Pancreas (tissue), 10 donors: ENCODE results near the gene CCDC134. TPM values are rescaled to one million over a fixed set of nuclear protein-coding genes. Genes with fewer than 3 reads are reported as not detected.

Experiments used
- ATAC-seq, 4 donors: fragments of 200-7000 bp; cut with Tn5 transposase; one replicate each; pipeline versions ENCODE4 v1.8.0 to v1.9.1; 2020; ENCODE audit warnings: mild to moderate bottlenecking in 4 of 4, moderate library complexity in 4 of 4
- DNase-seq, 6 donors: peaks; one replicate each; pipeline ENCODE4 v3.0.0-alpha.2; 2020
- FAIRE-seq: peaks from 2 replicates; lab custom pipeline; 2012; peaks lifted over from hg19 to GRCh38; lab: Jason Lieb, UNC
- H3K27ac ChIP-seq, 4 donors: fragments of 200-600 bp; sonication (generic); 1 replicate in 3 of 4; 2 replicates in 1 of 4; pipeline versions ENCODE4 v1.5.0 to v1.8.0; 2020
- H3K27me3 ChIP-seq, 4 donors: fragments of 200-600 bp; one replicate each; pipeline ENCODE4 v1.8.0; 2021
- H3K36me3 ChIP-seq, 3 donors: fragments of 200-600 bp; sonication (generic) in 1 of 3; one replicate each; pipeline versions ENCODE4 v1.5.0 to v1.8.0; 2020 to 2021
- H3K4me1 ChIP-seq, 3 donors: fragments of 200-600 bp; one replicate each; pipeline ENCODE4 v1.8.0; 2021
- H3K4me3 ChIP-seq, 4 donors: fragments of 200-600 bp; sonication (generic) in 2 of 4; one replicate each; pipeline versions ENCODE4 v1.5.0 to v1.8.0; 2020 to 2021
- H3K9me3 ChIP-seq, 4 donors: fragments of 200-600 bp; one replicate each; pipeline ENCODE4 v1.8.0; 2021
- WGBS, 2 donors: extraction: QIAGEN DNeasy Blood & Tissue Kit; methylation state at CpG; one replicate each; pipeline ENCODE4 v1.1.7; 2013; 5-methylcytosine and 5-hydroxymethylcytosine counted together
- intact Hi-C, 3 donors: fragments of 100-400 bp; cut with DNase I; formaldehyde crosslinking; loops; one replicate each; pipeline versions ENCODE4 v1.11.1 to v1.14.2; 2022
- polyA plus RNA-seq, 2 donors: library from polyadenylated mRNA; stranded (reverse); fragments of 200-250 nt; gene quantifications; one replicate each; pipeline ENCODE4 v1.2.3, GENCODE V29; 2013
- total RNA-seq, 6 donors: library from RNA; stranded (reverse); fragmentation: NEBNext Ultra II Directional in 4 of 6; extraction: Animal tissue kit (Norgen Biotek cat#: 25700) in 4 of 6; gene quantifications; one replicate each; pipeline versions ENCODE4 v1.2.1 to v1.2.4, GENCODE V29; 2021 to 2023
- TF ChIP-seq, protein P1 (sequence below), 4 donors: fragments of 200-600 bp; sonication (generic) in 3 of 4; IDR thresholded peaks; one replicate each; pipeline versions ENCODE4 v1.5.0 to v1.8.0; 2021; ENCODE audit warnings: antibody characterized with exemption in 4 of 4
- donor health status: healthy with polysubstance abuse.
- donor health status: DM: no; HTN: no; CAD: no; lungs with moderate emphysema.
- donor health status: DM: no; HTN: no; CAD: no.
- donor health status: control.
- donor health status: control.
- donor health status: Bipolar disorder and iron deficiency.
- donor health status: DM: yes; HTN: yes; CAD: no.
- donor health status: DM: no; HTN: no; CAD: no.
- donor health status: DM: no; HTN: no; CAD: no.
- donor health status: DM: yes; HTN: yes; CAD: no.

CCDC134 gene
- total and polyA plus RNA-seq, 8 donors, result 1.9 to 7.6 (median 4.2) TPM

DNA sequence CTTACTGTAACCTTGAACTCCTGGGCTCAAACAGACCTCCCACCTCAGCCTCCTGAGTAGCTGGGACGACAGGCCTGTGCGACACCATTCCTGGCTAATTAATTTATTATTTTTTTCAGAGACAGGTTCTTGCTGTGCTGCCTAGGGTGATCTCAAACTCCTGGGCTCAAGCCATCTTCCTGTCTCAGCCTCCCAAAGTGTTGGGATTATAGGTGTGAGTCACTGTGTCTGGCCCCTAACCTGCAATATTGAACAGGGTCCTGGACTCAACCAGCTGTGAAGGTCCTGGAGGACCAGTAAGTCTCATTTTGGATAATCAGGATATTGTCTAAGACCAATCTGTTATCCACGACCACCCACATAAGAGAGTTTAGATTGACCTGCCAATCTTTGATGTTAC lies 15.2 kb downstream of the CCDC134 start:
- DNase-seq, result no peak
- Histone ChIP-seq H3K27me3 (no peaks in the 10 kb centered on the region), H3K36me3 (no peaks in the 10 kb centered on the region), H3K4me3 (no peak overlapping the region), H3K4me1 (no peaks in the 10 kb centered on the region), H3K27ac (no peak overlapping the region), H3K9me3 (no peaks in the 10 kb centered on the region)
- WGBS, 2 donors, result 92 to 94% methylated on average over 3 of the region's 3 CpGs
- FAIRE-seq, result no peak
- no peak for ATAC-seq
- TF ChIP-seq, protein P1, sequence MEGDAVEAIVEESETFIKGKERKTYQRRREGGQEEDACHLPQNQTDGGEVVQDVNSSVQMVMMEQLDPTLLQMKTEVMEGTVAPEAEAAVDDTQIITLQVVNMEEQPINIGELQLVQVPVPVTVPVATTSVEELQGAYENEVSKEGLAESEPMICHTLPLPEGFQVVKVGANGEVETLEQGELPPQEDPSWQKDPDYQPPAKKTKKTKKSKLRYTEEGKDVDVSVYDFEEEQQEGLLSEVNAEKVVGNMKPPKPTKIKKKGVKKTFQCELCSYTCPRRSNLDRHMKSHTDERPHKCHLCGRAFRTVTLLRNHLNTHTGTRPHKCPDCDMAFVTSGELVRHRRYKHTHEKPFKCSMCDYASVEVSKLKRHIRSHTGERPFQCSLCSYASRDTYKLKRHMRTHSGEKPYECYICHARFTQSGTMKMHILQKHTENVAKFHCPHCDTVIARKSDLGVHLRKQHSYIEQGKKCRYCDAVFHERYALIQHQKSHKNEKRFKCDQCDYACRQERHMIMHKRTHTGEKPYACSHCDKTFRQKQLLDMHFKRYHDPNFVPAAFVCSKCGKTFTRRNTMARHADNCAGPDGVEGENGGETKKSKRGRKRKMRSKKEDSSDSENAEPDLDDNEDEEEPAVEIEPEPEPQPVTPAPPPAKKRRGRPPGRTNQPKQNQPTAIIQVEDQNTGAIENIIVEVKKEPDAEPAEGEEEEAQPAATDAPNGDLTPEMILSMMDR (IDR thresholded peaks at IDR 0.05), result no peak
- intact Hi-C loops, result no loop called here

DNA sequence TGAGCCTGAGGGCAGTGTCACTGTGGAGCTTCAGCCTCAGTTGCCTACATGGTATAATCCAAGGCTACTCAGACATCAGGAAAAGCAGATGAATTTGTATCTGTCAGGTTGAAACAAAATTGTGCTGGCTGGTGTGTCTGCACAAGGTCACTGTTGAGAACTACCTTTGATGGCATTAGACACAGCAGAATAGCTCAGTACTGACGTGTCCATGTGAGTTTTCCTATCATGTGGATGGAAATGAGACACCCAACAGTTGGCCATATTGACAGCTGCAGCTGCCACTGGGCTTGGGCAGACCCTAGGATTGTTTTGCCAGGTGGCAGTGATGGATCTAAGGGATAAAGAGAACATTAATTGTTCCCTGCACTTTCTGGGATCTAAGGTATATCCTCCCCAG lies 15.8 kb downstream of the CCDC134 start:
- FAIRE-seq (no peak), DNase-seq (no peak), ATAC-seq (no peak)
- 91 to 96% methylated on average over 1 of the region's 1 CpG for WGBS, 2 donors
- no peaks in the 10 kb centered on the region for H3K27me3 ChIP-seq
- intact Hi-C loops, result no loop called here
- H3K27ac ChIP-seq, result no peak overlapping the region
- no peak overlapping the region for H3K4me3 ChIP-seq
- H3K36me3 ChIP-seq, result no peaks in the 10 kb centered on the region
- H3K4me1 ChIP-seq, result no peaks in the 10 kb centered on the region
- TF ChIP-seq, protein P1 (IDR thresholded peaks at IDR 0.05), result no peak
- H3K9me3 ChIP-seq, result no peaks in the 10 kb centered on the region

GRCh38 chr22:41816871-41817270 lies 16.4 kb downstream of the CCDC134 start:
- FAIRE-seq (no peak), ATAC-seq (no peak), DNase-seq (no peak)
- H3K36me3 ChIP-seq, result no peaks in the 10 kb centered on the region
- 95 to 97% methylated on average over 2 of the region's 2 CpGs for WGBS, 2 donors
- H3K4me3 ChIP-seq, result no peak overlapping the region
- no peak overlapping the region for H3K27ac ChIP-seq
- no peaks in the 10 kb centered on the region for H3K27me3 ChIP-seq
- intact Hi-C loops, result no loop called here
- H3K4me1 ChIP-seq, result no peaks in the 10 kb centered on the region
- TF ChIP-seq, protein P1 (IDR thresholded peaks at IDR 0.05), result no peak
- no peaks in the 10 kb centered on the region for H3K9me3 ChIP-seq

- intact Hi-C loops, result no loop called here
- DNase-seq (no peak), ATAC-seq (no peak), FAIRE-seq (no peak)
- no peaks in the 10 kb centered on the region for H3K27me3 ChIP-seq
- H3K4me1 ChIP-seq, result no peaks in the 10 kb centered on the region
- no peaks in the 10 kb centered on the region for H3K9me3 ChIP-seq
- no peak overlapping the region for H3K4me3 ChIP-seq
- TF ChIP-seq, protein P1 (IDR thresholded peaks at IDR 0.05), result no peak
- H3K36me3 ChIP-seq, result no peaks in the 10 kb centered on the region
- 78 to 82% methylated on average over 5 of the region's 5 CpGs for WGBS, 2 donors
- H3K27ac ChIP-seq, result no peak overlapping the region
These were observed 17.5 kb downstream of the CCDC134 start for GRCh38 chr22:41818011-41818410.

- no peaks in the 10 kb centered on the region for H3K4me1 ChIP-seq
- 60 to 62% methylated on average over 6 of the region's 6 CpGs for WGBS, 2 donors
- FAIRE-seq (no peak), DNase-seq (no peak), ATAC-seq (no peak)
- no peaks in the 10 kb centered on the region for H3K27me3 ChIP-seq
- no peak overlapping the region for H3K4me3 ChIP-seq
- TF ChIP-seq, protein P1 (IDR thresholded peaks at IDR 0.05), result no peak
- no peak overlapping the region for H3K27ac ChIP-seq
- no peaks in the 10 kb centered on the region for H3K9me3 ChIP-seq
- H3K36me3 ChIP-seq, result no peaks in the 10 kb centered on the region
- intact Hi-C loops, result no loop called here
These were observed 18.1 kb downstream of the CCDC134 start for GRCh38 chr22:41818596-41818995.
